DND-41 (cell line): ENCODE measurements around the gene MAGEB1.

Experiments
- EZH2 ChIP-seq: IDR thresholded peaks from 3 replicates; pipeline ENCODE4 v1.6.1; 2012; ENCODE audit warnings: borderline replicate concordance, low read depth, mild to moderate bottlenecking, moderate library complexity, low read length, inconsistent platforms; ENCODE audit not compliant: severe bottlenecking
- TF ChIP-seq, protein P1 (sequence below): IDR thresholded peaks from 2 replicates; pipeline ENCODE4 v1.5.1; 2012; ENCODE audit warnings: borderline replicate concordance, low read length, moderate library complexity, mild to moderate bottlenecking; ENCODE audit not compliant: poor library complexity, severe bottlenecking; ENCODE audit errors: extremely low read depth

DNA sequence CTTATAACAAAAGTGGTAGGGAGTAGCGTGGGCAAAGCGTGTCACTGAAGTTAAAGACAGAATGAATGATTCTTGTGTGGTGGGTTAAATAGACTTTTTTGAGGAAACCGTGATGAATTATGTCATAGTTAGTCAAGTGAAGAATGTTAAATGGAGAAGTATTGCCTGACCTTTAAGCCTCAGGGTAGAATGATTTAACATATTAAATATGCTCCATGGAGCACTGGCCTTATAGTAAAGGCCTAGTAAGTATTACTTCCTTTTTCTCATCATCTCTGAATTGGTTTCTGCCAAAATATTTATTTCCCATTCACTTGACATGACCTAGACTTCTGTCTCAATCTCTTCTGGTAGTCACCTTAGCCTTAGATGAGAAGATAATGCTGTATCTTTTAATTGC, 23.7 kb downstream of the MAGEB1 start:
- no peak for TF ChIP-seq EZH2
- TF ChIP-seq, protein P1, sequence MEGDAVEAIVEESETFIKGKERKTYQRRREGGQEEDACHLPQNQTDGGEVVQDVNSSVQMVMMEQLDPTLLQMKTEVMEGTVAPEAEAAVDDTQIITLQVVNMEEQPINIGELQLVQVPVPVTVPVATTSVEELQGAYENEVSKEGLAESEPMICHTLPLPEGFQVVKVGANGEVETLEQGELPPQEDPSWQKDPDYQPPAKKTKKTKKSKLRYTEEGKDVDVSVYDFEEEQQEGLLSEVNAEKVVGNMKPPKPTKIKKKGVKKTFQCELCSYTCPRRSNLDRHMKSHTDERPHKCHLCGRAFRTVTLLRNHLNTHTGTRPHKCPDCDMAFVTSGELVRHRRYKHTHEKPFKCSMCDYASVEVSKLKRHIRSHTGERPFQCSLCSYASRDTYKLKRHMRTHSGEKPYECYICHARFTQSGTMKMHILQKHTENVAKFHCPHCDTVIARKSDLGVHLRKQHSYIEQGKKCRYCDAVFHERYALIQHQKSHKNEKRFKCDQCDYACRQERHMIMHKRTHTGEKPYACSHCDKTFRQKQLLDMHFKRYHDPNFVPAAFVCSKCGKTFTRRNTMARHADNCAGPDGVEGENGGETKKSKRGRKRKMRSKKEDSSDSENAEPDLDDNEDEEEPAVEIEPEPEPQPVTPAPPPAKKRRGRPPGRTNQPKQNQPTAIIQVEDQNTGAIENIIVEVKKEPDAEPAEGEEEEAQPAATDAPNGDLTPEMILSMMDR, result no peak
